NCI-H446 treated with DMSO at 0.1 percent for 48 hours (cell line): Measurements from ENCODE around the gene DQX1.
"Not testable (repeated sequence)": the region's sequence is repeated elsewhere in the genome, so short reads cannot be mapped to it uniquely, and the experiment has no call there.

Experiments used
- DNase-seq: peaks from one replicate; lab custom pipeline; 2025; lab: John Stamatoyannopoulos, UW

The DQX1 gene, protein sequence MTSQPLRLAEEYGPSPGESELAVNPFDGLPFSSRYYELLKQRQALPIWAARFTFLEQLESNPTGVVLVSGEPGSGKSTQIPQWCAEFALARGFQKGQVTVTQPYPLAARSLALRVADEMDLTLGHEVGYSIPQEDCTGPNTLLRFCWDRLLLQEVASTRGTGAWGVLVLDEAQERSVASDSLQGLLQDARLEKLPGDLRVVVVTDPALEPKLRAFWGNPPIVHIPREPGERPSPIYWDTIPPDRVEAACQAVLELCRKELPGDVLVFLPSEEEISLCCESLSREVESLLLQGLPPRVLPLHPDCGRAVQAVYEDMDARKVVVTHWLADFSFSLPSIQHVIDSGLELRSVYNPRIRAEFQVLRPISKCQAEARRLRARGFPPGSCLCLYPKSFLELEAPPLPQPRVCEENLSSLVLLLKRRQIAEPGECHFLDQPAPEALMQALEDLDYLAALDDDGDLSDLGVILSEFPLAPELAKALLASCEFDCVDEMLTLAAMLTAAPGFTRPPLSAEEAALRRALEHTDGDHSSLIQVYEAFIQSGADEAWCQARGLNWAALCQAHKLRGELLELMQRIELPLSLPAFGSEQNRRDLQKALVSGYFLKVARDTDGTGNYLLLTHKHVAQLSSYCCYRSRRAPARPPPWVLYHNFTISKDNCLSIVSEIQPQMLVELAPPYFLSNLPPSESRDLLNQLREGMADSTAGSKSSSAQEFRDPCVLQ

GRCh38 chr2:74525717-74526648, at the start of gene DQX1:
DQX1 (minus strand) TSS chr2:74526231; CDS start chr2:74525729, 502 bp downstream.
- no peak for DNase-seq

- DNase-seq: no peak
These were observed 49.3 kb upstream of the DQX1 start for GRCh38 chr2:74575320-74575719.

DNA sequence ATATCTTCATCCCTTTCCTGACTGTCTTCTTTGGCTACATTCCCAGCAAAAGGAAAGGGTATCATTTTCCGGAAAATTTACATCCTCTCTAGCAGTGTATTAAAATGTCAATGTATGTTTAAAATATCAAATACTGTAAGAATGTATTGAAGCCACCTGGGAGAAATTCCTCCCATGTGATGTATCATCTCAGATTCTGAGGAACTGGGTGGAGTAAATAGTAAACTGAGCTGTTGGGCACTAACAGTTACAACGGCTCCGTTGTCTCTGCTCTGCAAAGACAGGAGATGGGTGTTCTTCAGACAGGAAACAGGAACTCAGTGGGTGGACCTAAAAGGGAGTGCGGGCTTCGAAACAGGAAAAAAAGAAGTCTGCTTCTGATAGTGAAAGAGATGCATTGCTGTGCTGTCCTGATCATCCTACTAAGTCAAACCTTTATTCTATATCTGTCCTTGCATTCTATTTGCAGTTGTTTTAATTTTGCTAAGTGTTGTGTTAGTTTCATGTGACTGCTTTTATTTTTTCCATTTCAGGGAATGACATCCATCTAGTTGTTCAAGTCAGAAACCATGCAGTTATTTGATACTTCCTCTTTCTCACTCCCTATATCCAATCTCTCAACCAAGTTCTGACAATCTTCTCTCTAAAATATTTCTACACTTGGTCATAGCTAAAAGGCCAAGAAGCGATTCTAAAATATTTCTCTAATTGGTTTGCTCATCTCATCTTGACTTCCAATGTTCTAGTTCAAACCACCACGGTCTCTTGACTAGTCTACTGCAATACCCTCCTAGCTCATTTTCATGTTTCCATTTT, 47.9 kb upstream of the DQX1 start:
- no peak for DNase-seq

- DNase-seq: no peak
These were observed 46.3 kb upstream of the DQX1 start for GRCh38 chr2:74572178-74572925.

- DNase-seq: no peak
These were observed 45.0 kb upstream of the DQX1 start for GRCh38 chr2:74571058-74571457.

GRCh38 chr2:74569686-74570085, 43.7 kb upstream of the DQX1 start:
- DNase-seq: no peak

DNA sequence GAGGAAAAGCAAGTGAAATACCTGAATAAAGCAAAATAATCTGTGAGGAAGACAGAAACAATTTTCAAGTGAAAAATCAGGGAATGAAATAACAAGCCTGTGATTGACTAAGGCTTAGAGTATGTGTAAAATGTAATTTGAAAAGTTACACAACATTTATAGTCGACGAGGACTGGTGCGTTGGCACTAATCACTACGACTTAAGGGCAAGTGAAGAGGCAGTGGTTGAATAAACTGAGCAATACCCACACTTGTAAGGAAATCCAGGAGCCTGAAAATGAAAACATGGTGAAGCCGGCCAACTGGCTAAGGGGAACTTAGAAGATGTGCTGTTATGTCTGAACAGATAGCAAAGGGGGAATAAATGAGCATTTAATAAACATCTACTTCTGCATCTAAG, 41.9 kb upstream of the DQX1 start:
- DNase-seq: no peak

- no peak for DNase-seq
These were observed 40.7 kb upstream of the DQX1 start for GRCh38 chr2:74566754-74567085.

DNA sequence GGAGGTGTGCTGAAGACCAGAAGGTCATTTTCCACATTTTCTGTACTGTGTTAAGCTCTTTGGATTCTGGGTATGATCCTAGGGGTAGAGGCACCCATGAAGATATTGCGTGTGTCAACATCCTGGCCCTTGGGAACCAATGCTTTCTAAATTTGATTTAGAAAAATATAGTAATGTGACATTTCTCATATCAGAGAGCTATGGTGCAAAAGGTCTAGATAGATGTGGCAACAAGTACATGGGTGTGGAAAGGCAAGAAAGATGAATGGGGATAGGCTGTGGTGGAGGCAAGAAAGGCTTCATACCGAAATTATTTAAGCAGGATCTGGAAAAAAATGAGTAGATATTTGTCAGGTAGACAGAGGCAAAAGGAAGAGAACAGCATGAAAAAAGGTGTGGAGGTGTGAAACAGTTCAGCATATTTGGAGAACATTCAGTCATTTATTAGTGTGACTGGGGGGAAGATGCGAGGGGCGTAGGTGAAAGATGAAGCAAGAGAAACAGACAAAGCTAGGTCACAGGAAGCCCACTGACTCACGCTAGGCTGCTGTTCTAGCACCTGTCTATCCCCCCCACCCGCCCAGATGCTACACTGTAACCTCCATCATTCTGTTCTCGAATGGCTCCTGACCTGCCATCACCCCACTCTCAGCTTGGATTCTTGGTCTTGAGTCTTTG, 40.2 kb upstream of the DQX1 start:
- DNase-seq: no peak

DNA sequence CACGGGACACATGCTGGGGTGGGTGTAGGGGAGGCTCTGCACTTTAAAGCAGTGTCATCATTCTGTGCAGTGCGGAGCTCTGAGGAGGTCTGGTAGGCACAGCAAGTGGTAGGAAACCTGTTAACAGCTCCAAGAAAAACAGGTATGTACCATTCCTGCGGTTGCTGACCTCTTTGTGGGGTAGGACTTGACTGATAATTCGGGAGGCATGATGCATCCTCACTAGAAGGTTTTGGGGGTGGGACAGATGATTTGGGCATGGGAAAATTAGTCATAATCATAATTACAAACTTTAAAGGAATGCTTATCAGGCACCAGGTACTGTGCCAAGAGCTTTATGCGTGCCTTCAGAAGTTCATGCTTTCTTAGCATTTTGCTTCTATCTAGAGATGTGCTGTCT, 38.2 kb upstream of the DQX1 start:
- no peak for DNase-seq

- no peak for DNase-seq
These were observed 36.2 kb upstream of the DQX1 start for GRCh38 chr2:74562126-74562775.

DNA sequence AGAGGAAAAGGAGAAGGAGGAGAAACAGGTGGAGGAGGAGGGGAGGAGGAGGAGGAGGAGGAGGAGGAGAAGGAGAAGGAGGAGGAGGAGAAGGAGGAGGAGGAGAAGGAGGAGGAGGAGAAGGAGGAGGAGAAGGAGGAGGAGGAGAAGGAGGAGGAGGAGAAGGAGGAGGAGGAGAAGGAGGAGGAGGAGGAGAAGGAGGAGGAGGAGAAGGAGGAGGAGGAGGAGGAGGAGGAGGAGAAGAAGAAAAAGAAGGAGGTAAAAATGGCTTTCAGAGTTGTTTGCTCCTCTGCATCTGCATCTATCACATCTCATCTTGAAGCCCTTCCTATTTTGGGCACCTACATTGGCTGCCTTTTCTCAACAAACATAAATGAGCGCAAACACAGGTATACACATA, 35.0 kb upstream of the DQX1 start:
- DNase-seq: not testable (repeated sequence)

DNA sequence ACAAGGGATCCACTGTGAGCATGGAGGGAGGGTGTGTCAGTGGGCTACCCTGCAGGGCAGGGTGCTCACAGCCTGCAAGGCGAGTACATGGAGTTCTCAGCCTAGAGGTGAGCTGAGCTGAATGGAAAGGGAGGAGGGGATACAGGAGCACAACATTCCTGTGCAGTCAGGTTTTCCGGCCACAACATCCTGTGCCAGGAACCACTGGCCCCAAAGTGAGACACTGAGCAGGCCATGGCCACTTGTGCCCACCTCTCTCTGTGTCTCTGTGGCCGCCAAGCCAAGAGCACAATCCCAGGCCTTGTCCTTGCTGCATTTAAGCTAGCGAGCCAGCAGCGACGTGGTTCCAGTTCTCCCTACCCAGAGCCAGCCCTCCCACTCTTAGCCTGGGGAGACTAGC, 34.6 kb upstream of the DQX1 start:
- DNase-seq: no peak

GRCh38 chr2:74559912-74560311, 33.9 kb upstream of the DQX1 start:
- no peak for DNase-seq

DNA sequence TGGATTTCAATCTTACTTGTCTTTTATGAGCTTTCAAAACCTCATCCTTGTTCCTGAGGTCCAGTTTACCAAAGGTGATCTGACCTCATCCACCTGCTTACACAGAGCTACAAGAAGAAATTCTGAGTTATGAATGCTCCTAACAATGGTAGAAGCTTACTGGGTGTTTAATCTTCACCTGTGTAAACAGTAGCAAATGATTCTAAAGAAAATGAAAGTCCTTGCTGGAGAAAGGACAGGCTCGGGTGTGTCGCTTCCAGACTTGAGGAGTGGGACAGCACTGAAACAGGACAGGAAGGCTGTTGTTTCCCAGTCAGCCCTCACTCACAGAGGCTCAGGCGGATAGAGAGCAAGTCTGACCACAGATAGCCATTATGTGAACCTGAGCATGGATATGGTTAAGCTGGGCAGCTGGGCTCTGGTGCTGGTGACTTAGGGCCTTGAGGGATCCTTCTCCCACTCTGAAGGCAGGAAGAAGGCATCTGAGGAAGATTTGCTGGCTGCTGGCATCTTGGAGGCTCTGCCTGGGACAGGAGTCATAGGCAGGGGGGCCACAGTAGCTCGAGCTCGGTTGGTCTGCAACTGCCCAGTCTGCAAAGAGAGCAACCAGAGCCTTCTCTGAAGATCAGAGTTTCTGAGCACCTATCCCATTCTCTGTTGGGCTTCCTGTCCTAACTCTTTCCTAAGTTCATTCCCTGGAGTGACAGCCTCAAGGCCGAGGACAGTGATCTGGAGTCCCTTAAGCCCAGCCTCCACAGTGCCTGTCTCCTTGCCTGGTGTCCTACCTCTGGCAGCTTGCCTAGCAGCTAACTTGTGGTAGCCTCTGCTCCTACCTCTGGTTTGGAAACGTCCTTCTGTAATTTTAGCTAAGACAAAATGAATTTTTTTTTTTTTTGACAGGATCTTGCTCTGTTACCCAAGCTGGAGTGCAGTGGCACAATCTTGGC, 32.5 kb upstream of the DQX1 start:
- DNase-seq: no peak

- no peak for DNase-seq
These were observed 30.9 kb upstream of the DQX1 start for GRCh38 chr2:74556831-74557370.

DNA sequence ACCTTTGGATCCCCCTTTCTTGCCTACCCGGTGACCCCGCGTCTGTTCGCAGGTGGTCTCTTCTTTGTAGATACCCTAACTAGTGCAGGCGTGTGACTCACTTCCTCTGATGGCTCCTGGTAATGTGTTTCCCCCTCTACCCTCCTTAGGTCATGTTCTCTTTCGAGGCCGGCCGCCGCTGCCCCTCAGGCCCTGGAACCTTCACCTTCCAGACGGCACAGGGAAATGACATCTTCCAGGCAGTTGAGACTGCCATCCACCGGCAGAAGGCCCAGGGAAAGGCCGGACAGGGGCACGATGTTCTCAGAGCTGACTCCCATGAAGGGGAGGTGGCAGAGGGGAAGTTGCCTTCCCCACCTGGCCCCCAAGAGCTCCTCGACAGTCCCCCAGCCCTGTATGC, 30.1 kb upstream of the DQX1 start:
- DNase-seq: no peak

GRCh38 chr2:74555610-74556103, 29.6 kb upstream of the DQX1 start:
- DNase-seq: no peak
